ENCODE measurements around the gene NUP214.
"Not testable (repeated sequence)": the region's sequence is repeated elsewhere in the genome, so short reads cannot be mapped to it uniquely, and the experiment has no call there.

Gene NUP214

DNA sequence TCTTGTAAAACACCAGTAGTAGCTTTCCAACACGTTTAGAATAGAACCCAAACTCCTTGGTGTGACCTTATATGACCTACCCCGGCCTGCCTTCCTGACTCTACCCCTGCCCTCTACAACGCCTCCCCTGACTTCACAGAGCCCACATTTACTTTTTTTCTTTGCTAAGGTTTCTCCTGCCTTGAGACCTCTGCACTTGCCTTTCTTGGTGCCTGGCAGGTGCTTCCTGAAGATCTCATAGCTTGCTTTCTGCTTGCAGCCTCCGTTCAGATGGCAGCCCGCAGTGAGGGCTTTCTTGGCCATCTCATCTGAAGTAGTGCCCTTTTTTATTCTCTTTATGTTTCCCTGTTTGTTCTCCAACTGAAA, 24.3 kb downstream of the NUP214 start:
- Mint-ChIP-seq H3K27me3 (no peaks in the 10 kb centered on the region), H3K9me3 (no peaks in the 10 kb centered on the region), H3K4me3 (no peak overlapping the region), H3K27ac (peak overlapping the region; percentile 44), H3K4me1 (ENCODE audit: low read depth) (peaks cover 20% of the 10 kb centered on the region), H3K36me3 (ENCODE audit: low read depth) (peaks cover 95% of the 10 kb centered on the region)
- no peak for DNase-seq

DNA sequence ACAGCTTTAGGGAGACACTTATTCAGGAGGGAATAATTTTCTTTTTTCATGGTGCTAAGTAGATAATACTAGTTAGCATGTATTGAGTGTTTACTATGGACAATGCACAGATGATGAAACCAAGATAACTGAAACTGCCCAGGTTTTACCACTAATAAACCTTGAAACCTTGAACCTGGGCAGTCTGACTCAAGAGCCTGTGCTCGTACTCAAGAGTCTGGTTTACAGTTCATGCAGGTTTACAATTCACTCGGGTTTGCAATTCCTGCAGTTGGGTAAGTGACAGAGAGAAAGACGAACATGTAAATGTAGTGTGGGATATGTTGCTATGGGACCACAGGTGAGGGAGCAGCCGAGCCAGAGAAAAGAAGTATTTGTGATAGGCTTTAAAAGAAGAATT, 28.2 kb downstream of the NUP214 start:
- Mint-ChIP-seq H3K27me3 (no peaks in the 10 kb centered on the region), H3K36me3 (ENCODE audit: low read depth) (peaks cover 92% of the 10 kb centered on the region), H3K4me3 (no peak overlapping the region), H3K9me3 (no peaks in the 10 kb centered on the region), H3K27ac (peak overlapping the region; percentile 53), H3K4me1 (ENCODE audit: low read depth) (peaks cover 27% of the 10 kb centered on the region)
- no peak for DNase-seq

DNA sequence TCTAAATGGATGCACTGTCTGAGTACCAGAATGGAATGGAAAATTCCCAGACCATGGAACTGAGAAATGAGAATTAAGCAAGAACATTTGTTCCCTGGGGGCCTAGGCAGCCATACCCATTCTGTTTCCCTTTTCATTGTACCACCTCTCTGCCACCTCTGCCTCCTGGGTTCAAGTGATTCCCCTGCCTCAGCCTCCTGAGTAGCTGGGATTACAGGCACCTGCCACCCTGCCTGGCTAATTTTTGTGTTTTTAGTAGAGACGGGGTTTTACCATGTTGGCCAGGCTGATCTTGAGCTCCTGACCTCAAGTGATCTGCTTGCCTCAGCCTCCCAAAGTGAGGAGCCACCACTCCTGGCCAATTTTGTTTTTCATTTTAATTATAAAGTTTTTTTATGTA, 33.3 kb downstream of the NUP214 start:
- not testable (repeated sequence) for H3K27ac Mint-ChIP-seq, H3K9me3 Mint-ChIP-seq, DNase-seq, H3K27me3 Mint-ChIP-seq, H3K4me3 Mint-ChIP-seq
- H3K36me3 Mint-ChIP-seq (ENCODE audit: low read depth), result peaks cover 89% of the 10 kb centered on the region
- H3K4me1 Mint-ChIP-seq (ENCODE audit: low read depth), result peaks cover 11% of the 10 kb centered on the region

DNA sequence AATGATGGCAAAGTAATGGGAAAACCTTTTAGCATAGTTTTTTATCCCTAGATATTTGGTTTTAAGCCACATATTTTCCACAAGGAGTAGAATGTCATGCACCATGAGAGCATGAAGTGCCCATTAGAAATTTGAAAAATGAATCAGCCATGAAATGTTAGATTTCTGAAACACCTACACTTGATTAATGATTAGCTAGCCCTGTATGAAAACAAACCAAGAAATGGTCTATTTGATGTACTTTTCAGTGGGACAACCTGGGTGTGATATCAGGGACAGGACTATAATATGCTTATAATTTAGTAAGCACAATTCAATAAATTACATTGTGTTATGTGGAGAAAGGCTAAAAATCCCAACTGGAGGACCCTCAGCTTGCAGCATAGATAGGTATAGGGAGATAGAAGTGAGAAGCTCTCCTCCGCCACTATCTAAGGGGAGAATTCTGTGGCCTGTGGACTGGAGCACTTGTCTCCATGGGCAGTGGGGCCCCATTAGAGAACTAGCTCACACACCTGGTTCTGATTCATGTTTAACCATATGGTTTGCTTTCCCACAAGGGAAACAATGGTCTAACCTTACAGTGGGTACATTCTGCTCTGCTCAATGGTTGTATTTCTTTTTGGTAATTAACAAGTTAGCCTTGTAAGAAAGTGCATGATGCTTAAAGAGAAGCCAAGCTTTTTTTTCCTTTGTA, 35.2 kb downstream of the NUP214 start:
- Mint-ChIP-seq H3K27ac (peak overlapping the region; percentile 37), H3K27me3 (no peaks in the 10 kb centered on the region), H3K4me3 (no peak overlapping the region), H3K9me3 (no peaks in the 10 kb centered on the region), H3K4me1 (ENCODE audit: low read depth) (peaks cover 2% of the 10 kb centered on the region), H3K36me3 (ENCODE audit: low read depth) (peaks cover 89% of the 10 kb centered on the region)
- no peak for DNase-seq

DNA sequence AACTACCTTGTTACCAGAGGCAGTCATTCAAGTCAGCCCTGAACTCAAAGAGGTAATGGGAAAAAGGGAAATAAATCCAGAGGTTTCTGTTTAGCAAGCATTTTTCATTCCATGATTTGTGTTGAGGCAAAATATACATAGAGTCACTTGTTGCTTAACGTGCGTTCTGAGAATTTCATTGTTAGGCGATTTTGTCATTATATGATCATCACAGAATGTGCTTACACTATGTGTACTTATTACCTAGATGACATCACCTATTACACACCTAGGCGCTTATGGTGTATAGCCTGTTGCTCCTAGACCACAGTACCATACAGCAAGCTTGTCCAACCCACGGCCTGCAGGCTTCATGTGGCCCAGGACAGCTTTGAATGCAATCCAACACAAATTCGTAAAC, 36.2 kb downstream of the NUP214 start:
- peaks cover 90% of the 10 kb centered on the region for H3K36me3 Mint-ChIP-seq (ENCODE audit: low read depth)
- no peak overlapping the region for H3K27ac Mint-ChIP-seq
- H3K27me3 Mint-ChIP-seq, result no peaks in the 10 kb centered on the region
- H3K4me1 Mint-ChIP-seq (ENCODE audit: low read depth), result no peaks in the 10 kb centered on the region
- no peaks in the 10 kb centered on the region for H3K9me3 Mint-ChIP-seq
- no peak overlapping the region for H3K4me3 Mint-ChIP-seq
- no peak for DNase-seq

DNA sequence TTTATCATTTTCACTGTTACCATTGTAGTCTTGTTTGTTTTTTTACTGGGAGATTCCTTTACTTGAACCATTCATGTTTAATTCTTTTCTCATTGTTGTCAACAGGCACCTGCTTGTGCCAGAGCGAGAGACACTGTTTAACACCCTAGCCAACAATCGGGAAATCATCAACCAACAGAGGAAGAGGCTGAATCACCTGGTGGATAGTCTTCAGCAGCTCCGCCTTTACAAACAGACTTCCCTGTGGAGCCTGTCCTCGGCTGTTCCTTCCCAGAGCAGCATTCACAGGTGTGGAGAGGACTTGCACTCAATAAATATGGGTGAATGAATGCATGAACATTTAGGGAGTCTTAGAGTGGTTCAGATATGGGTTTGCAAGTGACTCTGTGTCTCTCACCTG, 37.5 kb downstream of the NUP214 start:
- Mint-ChIP-seq H3K36me3 (ENCODE audit: low read depth) (peaks cover 91% of the 10 kb centered on the region), H3K9me3 (no peaks in the 10 kb centered on the region), H3K27ac (no peak overlapping the region), H3K27me3 (no peaks in the 10 kb centered on the region), H3K4me3 (no peak overlapping the region), H3K4me1 (ENCODE audit: low read depth) (no peaks in the 10 kb centered on the region)
- DNase-seq, result no peak

DNA sequence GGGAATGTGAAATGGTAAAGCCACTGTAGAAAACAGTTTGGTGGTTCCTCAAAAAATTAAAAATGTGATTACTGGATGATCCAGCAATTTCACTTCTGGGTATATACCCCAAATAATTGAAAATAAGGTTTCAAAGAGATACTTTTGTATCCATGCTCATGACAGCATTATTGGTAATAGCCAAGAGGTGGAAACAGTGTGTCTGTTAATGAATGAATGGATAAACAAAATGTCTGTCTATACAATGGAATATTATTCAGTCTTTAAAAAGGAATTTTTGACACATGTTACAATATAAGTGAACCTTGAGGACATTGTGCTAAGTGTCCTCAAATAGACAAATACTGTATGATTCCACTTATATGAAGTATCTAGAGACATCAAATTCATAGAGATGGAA, 40.1 kb downstream of the NUP214 start:
- Mint-ChIP-seq H3K27me3 (no peaks in the 10 kb centered on the region), H3K4me1 (ENCODE audit: low read depth) (peaks cover 2% of the 10 kb centered on the region), H3K4me3 (no peak overlapping the region), H3K9me3 (no peaks in the 10 kb centered on the region), H3K36me3 (ENCODE audit: low read depth) (peaks cover 90% of the 10 kb centered on the region), H3K27ac (no peak overlapping the region)
- no peak for DNase-seq

DNA sequence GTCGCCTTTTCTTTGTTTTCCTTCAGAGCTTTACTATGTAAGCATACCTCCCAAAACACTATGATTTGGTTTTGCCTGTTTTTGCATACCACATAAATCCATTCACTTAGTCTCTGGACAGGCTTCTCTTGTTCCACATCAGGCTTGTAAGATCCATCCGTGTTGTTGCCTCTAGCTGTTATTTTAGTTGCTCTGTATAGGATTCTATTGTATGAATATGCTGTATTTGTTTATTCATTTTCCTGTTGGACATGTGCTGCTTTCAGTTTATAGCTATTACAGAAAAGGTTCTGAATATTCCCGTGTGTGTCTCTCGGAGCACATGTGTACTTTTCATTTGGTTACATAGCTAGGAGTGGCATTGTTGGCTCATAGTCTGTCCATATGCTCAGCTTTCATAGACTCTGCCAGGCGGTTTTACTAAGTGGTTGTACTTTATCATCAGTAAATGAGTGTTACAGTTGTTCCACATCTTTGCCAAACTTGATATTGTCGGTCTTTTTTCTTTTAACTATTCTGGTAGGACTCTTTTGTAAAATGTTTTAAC, 41.8 kb downstream of the NUP214 start:
- DNase-seq, result no peak
- no peak overlapping the region for H3K4me3 Mint-ChIP-seq
- no peak overlapping the region for H3K27ac Mint-ChIP-seq
- peaks cover 87% of the 10 kb centered on the region for H3K36me3 Mint-ChIP-seq (ENCODE audit: low read depth)
- H3K27me3 Mint-ChIP-seq, result no peaks in the 10 kb centered on the region
- peaks cover 2% of the 10 kb centered on the region for H3K4me1 Mint-ChIP-seq (ENCODE audit: low read depth)
- no peaks in the 10 kb centered on the region for H3K9me3 Mint-ChIP-seq

DNA sequence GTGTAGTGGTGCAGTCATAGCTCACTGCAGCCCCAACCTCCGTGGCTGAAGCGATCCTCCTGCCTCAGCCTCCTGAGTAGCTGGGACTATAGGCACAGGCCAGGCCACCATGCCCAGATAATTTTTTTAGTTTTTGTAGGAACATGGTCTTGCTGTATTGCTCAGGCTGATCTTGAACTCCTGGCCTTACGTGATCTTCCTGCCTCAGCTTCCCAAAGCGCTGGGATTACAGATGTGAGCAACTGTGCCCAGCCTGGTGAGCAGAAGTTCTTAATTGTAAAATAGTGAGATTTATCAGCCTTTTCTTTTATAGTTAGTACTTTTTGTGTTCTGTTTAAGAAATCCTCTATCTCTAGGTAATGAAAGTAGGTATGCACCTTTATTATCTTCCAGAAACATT, 42.5 kb downstream of the NUP214 start:
- H3K9me3 Mint-ChIP-seq, result no peaks in the 10 kb centered on the region
- H3K36me3 Mint-ChIP-seq (ENCODE audit: low read depth), result peaks cover 87% of the 10 kb centered on the region
- H3K27ac Mint-ChIP-seq, result no peak overlapping the region

DNA sequence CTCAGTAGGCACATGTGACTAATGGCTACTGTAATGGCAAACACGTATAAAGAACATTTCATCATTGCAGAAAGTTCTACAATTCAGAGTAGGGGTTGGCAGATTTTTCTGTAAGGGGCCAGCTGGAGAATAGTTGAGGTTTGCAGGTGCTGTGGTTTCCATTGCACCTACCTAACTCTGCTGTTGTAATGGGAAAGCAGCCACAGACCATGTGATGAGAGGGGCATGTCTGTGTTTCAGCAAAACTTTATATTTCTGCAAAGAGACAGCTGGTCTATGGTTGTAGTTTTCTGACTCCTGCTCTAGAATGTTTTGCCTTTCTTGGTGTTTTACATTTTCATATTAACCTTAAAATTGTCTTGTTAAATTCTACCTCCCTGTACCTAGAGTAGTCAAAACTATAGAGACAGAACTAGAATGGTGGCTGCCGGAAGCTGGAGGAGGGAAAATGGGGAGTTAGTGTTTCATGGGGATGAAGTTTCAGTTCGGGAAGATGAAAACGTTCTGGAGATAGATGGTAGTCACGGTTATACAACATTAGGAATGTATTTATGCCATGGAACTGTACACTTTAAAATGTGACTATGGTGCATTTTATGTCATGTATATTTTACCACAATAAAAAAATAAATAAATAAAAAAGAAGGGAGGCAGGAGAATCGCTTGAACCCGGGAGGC, 44.3 kb downstream of the NUP214 start:
- H3K9me3 Mint-ChIP-seq, result no peaks in the 10 kb centered on the region
- no peaks in the 10 kb centered on the region for H3K27me3 Mint-ChIP-seq
- H3K4me3 Mint-ChIP-seq, result no peak overlapping the region
- peak overlapping the region; percentile 6 for H3K27ac Mint-ChIP-seq
- DNase-seq, result no peak
- H3K4me1 Mint-ChIP-seq (ENCODE audit: low read depth), result peaks cover 2% of the 10 kb centered on the region
- H3K36me3 Mint-ChIP-seq (ENCODE audit: low read depth), result peaks cover 82% of the 10 kb centered on the region

More for the DNA sequence above, 42.5 kb downstream of the NUP214 start:
- DNase-seq, result no peak
- peaks cover 2% of the 10 kb centered on the region for H3K4me1 Mint-ChIP-seq (ENCODE audit: low read depth)
- H3K4me3 Mint-ChIP-seq, result no peak overlapping the region
- no peaks in the 10 kb centered on the region for H3K27me3 Mint-ChIP-seq

DNA sequence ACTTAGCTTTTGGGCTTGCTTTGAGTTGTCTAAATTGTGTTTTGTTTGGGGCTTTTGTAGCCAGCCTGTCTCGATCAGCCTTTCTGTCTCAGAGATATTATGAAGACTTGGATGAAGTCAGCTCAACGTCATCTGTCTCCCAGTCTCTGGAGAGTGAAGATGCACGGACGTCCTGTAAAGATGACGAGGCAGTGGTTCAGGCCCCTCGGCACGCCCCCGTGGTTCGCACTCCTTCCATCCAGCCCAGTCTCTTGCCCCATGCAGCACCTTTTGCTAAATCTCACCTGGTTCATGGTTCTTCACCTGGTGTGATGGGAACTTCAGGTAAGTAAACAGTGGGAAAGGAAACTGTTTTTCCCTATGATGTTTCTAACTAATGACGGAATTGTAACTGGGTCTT, 48.6 kb downstream of the NUP214 start:
- H3K27me3 Mint-ChIP-seq, result no peaks in the 10 kb centered on the region
- H3K27ac Mint-ChIP-seq, result peak overlapping the region; percentile 44
- H3K4me3 Mint-ChIP-seq, result no peak overlapping the region
- H3K36me3 Mint-ChIP-seq (ENCODE audit: low read depth), result peaks cover 83% of the 10 kb centered on the region
- no peaks in the 10 kb centered on the region for H3K9me3 Mint-ChIP-seq
- DNase-seq, result no peak
- H3K4me1 Mint-ChIP-seq (ENCODE audit: low read depth), result peaks cover 5% of the 10 kb centered on the region

DNA sequence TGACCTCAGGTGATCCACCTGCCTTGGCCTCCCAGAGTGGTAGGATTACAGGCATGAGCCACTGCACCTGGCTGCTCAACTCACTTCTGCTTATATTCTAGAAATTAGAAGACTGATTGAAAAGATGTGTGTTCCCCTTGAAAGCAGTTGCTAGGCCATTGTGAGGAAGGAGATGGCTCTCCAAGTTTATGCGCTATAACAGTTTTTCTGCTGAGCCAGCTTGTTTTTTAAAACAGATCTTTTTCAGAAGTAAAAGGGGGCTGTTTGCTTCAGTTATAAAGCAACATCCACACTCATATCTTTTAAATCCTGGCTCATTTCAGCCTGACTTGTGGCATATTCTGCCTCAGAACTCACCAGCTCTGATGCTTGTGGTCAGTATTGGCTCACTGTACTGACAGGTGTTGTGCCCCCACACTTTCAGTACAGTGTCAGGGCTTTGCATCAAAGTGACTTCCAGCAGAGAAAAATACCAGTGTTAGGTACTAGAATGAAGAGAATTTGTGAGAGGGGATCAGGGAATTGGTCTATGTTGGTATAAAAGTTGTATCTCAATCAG, 49.4 kb downstream of the NUP214 start:
- H3K36me3 Mint-ChIP-seq (ENCODE audit: low read depth), result peaks cover 87% of the 10 kb centered on the region
- peak overlapping the region; percentile 1 for H3K27ac Mint-ChIP-seq
- no peak for DNase-seq
- peaks cover 6% of the 10 kb centered on the region for H3K4me1 Mint-ChIP-seq (ENCODE audit: low read depth)
- no peaks in the 10 kb centered on the region for H3K27me3 Mint-ChIP-seq
- H3K4me3 Mint-ChIP-seq, result no peak overlapping the region
- no peaks in the 10 kb centered on the region for H3K9me3 Mint-ChIP-seq

DNA sequence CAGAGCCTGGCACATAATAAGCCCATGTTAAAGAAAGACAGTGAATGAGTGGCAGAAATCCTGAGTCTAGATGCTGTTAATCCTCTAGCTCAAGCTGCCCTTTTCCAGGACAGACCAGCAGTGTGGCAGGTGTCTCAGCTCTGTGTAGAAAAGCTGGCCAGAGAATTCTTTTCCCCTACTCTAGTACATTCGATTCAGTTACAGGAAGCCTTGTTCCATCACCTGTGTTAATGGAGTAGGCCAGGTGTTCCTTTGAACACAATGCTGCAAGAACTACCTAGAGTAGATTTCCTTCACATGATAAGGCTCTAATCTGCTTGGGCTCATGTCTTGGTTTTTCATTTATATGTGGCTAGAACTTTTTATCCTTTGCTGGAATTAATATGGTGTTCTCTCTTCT, 52.5 kb downstream of the NUP214 start:
- H3K9me3 Mint-ChIP-seq, result no peaks in the 10 kb centered on the region
- no peak overlapping the region for H3K4me3 Mint-ChIP-seq
- peaks cover 92% of the 10 kb centered on the region for H3K36me3 Mint-ChIP-seq (ENCODE audit: low read depth)
- H3K4me1 Mint-ChIP-seq (ENCODE audit: low read depth), result peaks cover 7% of the 10 kb centered on the region
- peak overlapping the region; percentile 63 for H3K27ac Mint-ChIP-seq
- no peaks in the 10 kb centered on the region for H3K27me3 Mint-ChIP-seq
- no peak for DNase-seq

DNA sequence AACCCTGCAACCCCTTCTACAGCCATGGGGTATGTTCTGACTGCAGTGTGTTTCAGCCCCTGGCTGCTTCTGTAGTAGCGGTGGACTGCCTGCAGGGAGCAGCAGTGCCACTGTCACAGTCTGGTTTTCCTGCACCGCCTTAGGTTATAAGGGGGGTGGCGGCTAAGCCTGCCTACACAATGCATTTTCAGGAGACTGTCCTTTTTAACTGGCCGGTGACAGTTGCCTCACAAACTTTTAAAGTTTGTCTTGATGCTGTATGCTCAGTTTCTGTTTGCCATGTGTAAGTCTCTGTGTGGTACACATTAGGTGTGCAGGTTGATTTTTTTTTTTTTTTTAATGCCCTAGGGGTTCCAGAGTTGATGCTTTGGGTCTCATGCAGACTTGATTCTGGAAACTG, 53.0 kb downstream of the NUP214 start:
- Mint-ChIP-seq H3K36me3 (ENCODE audit: low read depth) (peaks cover 94% of the 10 kb centered on the region), H3K27me3 (no peaks in the 10 kb centered on the region), H3K4me1 (ENCODE audit: low read depth) (peaks cover 7% of the 10 kb centered on the region), H3K27ac (peak overlapping the region; percentile 63), H3K4me3 (no peak overlapping the region), H3K9me3 (no peaks in the 10 kb centered on the region)
- DNase-seq, result peak; percentile 85

DNA sequence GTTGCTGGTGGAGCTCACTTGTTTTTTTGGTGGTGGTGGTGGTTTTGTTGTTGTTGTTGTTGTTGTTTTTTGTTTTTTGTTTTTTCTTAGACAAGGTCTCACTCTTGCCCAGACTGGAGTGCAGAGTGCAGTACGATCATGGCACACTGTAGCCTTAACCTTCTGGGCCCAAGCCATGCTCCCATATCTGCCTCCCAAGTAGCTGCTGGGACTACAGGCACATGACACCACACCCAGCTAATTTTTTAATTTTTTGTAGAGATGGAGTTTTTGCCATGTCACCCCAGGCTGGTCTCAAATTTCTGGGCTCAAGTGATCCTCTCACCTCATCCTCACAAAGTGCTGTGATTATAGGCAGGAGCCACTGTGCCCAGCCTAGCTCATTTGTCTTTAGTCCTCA, 53.5 kb downstream of the NUP214 start:
- DNase-seq, result no peak
- Mint-ChIP-seq H3K36me3 (ENCODE audit: low read depth) (peaks cover 93% of the 10 kb centered on the region), H3K4me3 (no peak overlapping the region), H3K9me3 (no peaks in the 10 kb centered on the region), H3K4me1 (ENCODE audit: low read depth) (peaks cover 7% of the 10 kb centered on the region), H3K27ac (no peak overlapping the region), H3K27me3 (no peaks in the 10 kb centered on the region)
